Measurements from ENCODE around the gene RAB18. TPM values are rescaled to one million over a fixed set of nuclear protein-coding genes. Genes with fewer than 3 reads are reported as not detected.

RAB18 gene
- total and polyA plus RNA-seq, 9 of the 15 experiments (the other 6 are each of a cell fraction or from before 2014, with no cell fraction given): 10.5 to 46.3 (median 32.5) TPM

GRCh38 chr10:27503498-27504006 lies 552 bp upstream of the RAB18 start (continued):
- TF ChIP-seq ZNF592 (IDR thresholded peaks at IDR 0.05): no peak
- no peak for TF ChIP-seq BCL6 (CRISPR knock-in tag; IDR thresholded peaks at IDR 0.05)
- TF ChIP-seq MAFG (tag; conservative IDR thresholded peaks at IDR 0.05): peak; percentile 68
- TF ChIP-seq TAL1 (IDR thresholded peaks at IDR 0.05): peak; percentile 68
- TF ChIP-seq POLR2AphosphoS5 (IDR thresholded peaks at IDR 0.05; ENCODE audit: control insufficient read depth, insufficient read depth, low read depth, low read length): peak; percentile 53
- TF ChIP-seq SREBF2 (CRISPR knock-in tag; IDR thresholded peaks at IDR 0.05): no peak
- TF ChIP-seq MAFK (IDR thresholded peaks at IDR 0.05; ENCODE audit: low read length): 0 out of 2 replicates have a peak, but pooled peaks have one; percentile 7
- no peak for TF ChIP-seq KAT7 (CRISPR knock-in tag; IDR thresholded peaks at IDR 0.05; ENCODE audit: borderline replicate concordance)
- TF ChIP-seq CEBPZ (IDR thresholded peaks at IDR 0.05; ENCODE audit: borderline replicate concordance, low read depth, low read length): no peak
- TF ChIP-seq SMARCA4 (IDR thresholded peaks at IDR 0.05): 0 out of 2 replicates have a peak, but pooled peaks have one; percentile 8
- TF ChIP-seq CBFA2T3 (IDR thresholded peaks at IDR 0.05): peak; percentile 84
- peak; percentile 75 for TF ChIP-seq CBFA2T2 (conservative IDR thresholded peaks at IDR 0.05)
- peak; percentile 54 for TF ChIP-seq NCOR1 (IDR thresholded peaks at IDR 0.05)
- no peak for TF ChIP-seq PCBP2 (IDR thresholded peaks at IDR 0.05; ENCODE audit: low read depth, low read length, poor library complexity, severe bottlenecking)

Measured in K562 (cell line).